ENCODE measurements around the gene NR4A1.
A peak's percentile ranks its signal among the peaks of the same experiment; 100 is the strongest.

NR4A1 gene

DNA sequence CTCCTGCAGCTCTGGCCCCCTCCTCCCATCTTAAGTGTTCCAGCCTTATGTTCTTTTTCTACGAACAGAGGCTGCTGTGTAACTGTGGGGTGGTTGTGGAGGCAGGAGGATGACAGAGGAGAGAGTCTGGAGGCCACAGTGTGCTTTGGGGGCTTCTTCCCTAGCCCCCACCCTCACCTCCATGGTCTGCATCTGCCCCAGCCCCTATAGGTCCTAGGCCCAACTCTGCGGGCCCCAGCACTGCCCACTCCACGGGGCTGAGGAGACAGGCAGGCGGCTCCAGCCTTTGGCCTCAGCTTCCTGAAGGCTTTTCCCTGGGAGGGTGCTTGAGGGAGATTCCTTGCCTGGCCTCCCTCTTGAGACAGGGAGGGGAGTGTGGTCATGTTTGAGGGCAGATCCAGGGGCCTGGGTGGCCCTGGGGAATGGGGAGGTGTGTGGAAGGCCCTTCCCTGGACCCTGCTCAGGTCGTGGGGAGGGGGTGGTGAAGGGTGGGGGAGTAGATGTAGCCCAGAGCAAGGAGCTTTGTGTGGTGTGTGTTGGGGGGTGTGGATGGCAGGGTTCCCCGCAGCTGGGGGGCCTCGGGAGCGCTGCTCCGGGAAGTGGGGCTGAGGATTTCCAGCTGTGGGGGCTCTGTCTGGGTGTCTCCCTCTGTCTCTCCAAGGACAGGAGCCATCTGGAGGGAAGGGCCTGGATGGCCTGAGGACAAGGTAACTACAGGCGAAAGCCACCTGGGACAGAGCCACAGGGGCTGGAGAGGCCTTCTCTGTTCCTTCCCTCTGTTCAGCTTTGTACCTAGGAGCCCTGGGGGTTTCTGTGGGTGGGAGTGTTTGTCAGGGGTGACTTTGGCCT lies 29.4 kb downstream of the NR4A1 start:
- no peak for DNase-seq (ENCODE audit: low read depth, low spot score)

GRCh38 chr12:52081263-52081733 lies 30.1 kb downstream of the NR4A1 start:
- no peak overlapping the region for H3K4me3 ChIP-seq (ENCODE audit: low read depth, low read length)
- no peak for TF ChIP-seq CTCF (IDR thresholded peaks at IDR 0.05; ENCODE audit: low read depth, low read length)
- in situ Hi-C loops (cut with HindIII; ENCODE audit: low sequenced_read_pairs), result no loop called here
- DNase-seq (ENCODE audit: low read depth, low spot score), result no peak

More for the DNA sequence above, 29.4 kb downstream of the NR4A1 start:
- TF ChIP-seq CTCF (IDR thresholded peaks at IDR 0.05; ENCODE audit: low read depth, low read length), result no peak
- H3K4me3 ChIP-seq (ENCODE audit: low read depth, low read length), result no peak overlapping the region
- in situ Hi-C loops (cut with HindIII; ENCODE audit: low sequenced_read_pairs), result no loop called here

GRCh38 chr12:52082026-52082668 lies 30.9 kb downstream of the NR4A1 start:
- TF ChIP-seq CTCF (IDR thresholded peaks at IDR 0.05; ENCODE audit: low read depth, low read length), result no peak
- H3K4me3 ChIP-seq (ENCODE audit: low read depth, low read length), result no peak overlapping the region
- no peak for DNase-seq (ENCODE audit: low read depth, low spot score)
- in situ Hi-C loops (cut with HindIII; ENCODE audit: low sequenced_read_pairs), result no loop called here

GRCh38 chr12:52082669-52082987 lies 31.4 kb downstream of the NR4A1 start:
- DNase-seq (ENCODE audit: low read depth, low spot score), result no peak
- TF ChIP-seq CTCF (IDR thresholded peaks at IDR 0.05; ENCODE audit: low read depth, low read length), result no peak
- in situ Hi-C loops (cut with HindIII; ENCODE audit: low sequenced_read_pairs), result no loop called here
- no peak overlapping the region for H3K4me3 ChIP-seq (ENCODE audit: low read depth, low read length)

- in situ Hi-C loops (cut with HindIII; ENCODE audit: low sequenced_read_pairs), result no loop called here
Observed at GRCh38 chr12:52082988-52083637, 31.9 kb downstream of the NR4A1 start.

More at GRCh38 chr12:52082988-52083637, 31.9 kb downstream of the NR4A1 start:
- TF ChIP-seq CTCF (IDR thresholded peaks at IDR 0.05; ENCODE audit: low read depth, low read length), result peak; percentile 98
- DNase-seq (ENCODE audit: low read depth, low spot score), result peak; percentile 38
- H3K4me3 ChIP-seq (ENCODE audit: low read depth, low read length), result no peak overlapping the region

Measured in astrocyte of the spinal cord (primary cell).